Choroid plexus epithelial cell (primary cell): ENCODE data around the gene SLC38A2.

ENCODE experiments used
- DNase-seq: peaks from one replicate; pipeline ENCODE4 v3.0.0-alpha.2; 2010; ENCODE audit warnings: low read depth
- H3K4me3 ChIP-seq: 2 replicates; pipeline ENCODE4 v1.5.1; 2011; ENCODE audit warnings: low read depth, mild to moderate bottlenecking, control low read depth, low read length, moderate library complexity
- CTCF ChIP-seq: conservative IDR thresholded peaks from 2 replicates; pipeline ENCODE4 v1.5.1; 2011; ENCODE audit warnings: low read depth, mild to moderate bottlenecking, control low read depth, inconsistent platforms, low read length, moderate library complexity

Gene SLC38A2

DNA sequence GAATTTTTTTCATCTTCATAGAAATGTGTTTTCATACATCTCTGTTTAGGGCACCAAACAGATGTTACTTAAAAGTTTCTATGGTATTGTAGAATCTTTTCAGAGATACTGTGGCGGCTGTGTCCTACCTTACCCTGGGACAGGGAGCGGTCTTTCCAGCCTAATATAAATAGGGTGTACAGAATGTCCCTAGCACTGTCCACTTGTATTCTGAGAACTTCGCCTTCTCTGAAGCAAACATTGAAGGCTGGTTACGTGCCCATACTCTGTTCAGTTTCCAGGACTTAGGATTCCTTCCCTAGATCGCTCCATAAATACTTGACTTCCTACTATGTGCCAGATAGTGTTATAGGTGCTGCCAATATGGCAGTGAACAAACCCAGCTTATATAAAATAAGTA, 24.3 kb upstream of the SLC38A2 start:
- no peak for DNase-seq
- no peak for TF ChIP-seq CTCF
- H3K4me3 ChIP-seq = no peak overlapping the region

GRCh38 chr12:46395388-46395787, 22.8 kb upstream of the SLC38A2 start:
- no peak for TF ChIP-seq CTCF
- peak; percentile 20 for DNase-seq
- H3K4me3 ChIP-seq = no peak overlapping the region

- H3K4me3 ChIP-seq = no peak overlapping the region
- DNase-seq = peak; percentile 77
- no peak for TF ChIP-seq CTCF
Observed at GRCh38 chr12:46391630-46392029, 19.1 kb upstream of the SLC38A2 start.

DNA sequence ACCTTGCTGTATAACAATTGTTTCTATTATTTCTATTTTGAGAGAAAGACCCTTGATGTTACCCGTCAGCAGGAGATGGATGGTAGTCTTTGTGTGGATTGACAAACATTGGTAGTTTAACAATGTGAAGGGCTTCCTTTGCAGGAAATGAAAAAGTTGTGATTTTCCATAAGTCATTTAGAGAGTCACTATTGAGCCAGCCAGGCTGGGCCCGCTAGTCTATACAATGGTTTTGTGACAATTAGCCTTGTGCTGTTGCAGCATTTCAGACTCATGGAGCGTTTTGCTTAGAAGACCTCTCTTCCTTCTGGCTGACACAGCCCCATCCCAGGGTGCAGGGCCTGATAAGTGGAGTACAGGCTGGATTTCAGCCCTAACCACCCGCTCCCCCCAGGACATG, 18.3 kb upstream of the SLC38A2 start:
- peak; percentile 13 for DNase-seq
- no peak for TF ChIP-seq CTCF
- H3K4me3 ChIP-seq = no peak overlapping the region

GRCh38 chr12:46390304-46390703, 17.7 kb upstream of the SLC38A2 start:
- DNase-seq = peak; percentile 13
- no peak overlapping the region for H3K4me3 ChIP-seq
- TF ChIP-seq CTCF = no peak

DNA sequence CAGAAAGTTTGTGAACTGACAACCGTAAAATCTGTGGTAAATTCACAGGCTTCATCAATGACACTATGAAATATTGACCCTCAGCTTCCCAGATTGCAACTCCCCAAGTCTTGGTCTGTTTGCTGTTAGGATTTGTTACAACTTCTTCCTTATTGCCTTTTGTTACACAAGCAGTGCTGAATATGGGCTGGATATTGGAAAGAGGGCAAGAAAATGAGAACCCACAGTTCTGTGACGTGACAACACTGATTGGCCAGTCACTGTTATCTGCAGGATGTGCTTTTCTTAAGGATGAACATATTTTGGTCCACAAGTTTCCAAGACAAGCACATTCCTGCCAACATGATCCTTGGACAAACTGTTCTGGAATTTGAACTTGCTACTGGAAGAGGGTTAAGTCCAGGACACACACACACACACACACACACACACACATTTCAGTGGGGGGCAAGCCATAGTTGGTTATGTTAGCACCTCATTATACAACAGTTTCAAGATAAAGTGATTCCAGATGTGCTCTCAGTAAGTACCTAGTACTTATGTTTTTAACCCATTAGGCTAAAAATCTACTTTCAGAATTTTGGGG, 16.6 kb upstream of the SLC38A2 start:
- no peak overlapping the region for H3K4me3 ChIP-seq
- TF ChIP-seq CTCF = no peak
- DNase-seq = peak; percentile 93

DNA sequence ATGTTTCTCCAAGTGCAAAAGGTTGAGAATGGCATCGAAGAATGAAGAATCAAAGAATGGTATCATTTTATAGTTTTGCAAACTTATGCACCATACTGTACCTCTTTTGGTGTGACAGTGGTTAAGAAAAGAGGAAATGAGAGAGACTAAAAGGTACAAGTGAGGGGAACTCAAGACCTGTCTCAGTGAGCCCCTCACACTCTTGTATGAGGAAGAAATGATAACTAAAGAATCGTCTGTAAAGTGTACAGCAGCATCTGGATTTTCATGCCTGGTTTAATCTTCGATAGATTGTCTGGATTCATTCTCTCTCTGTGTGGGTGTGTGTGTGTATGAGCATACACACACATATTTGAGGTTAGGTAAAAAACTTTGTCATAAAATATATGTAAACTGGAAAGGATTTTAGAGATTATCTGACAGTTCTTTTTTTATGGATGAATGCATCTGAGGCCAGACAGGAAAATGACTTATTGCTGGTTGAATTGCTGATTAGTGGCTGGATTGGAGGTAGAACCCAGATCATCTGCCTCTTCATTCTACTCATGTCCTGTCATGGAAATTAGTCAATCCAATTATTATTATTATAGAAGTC, 16.0 kb upstream of the SLC38A2 start:
- DNase-seq = peak; percentile 57
- no peak overlapping the region for H3K4me3 ChIP-seq
- TF ChIP-seq CTCF = no peak
